Measurements from ENCODE around the gene TASOR2. TPM values are rescaled to one million over a fixed set of nuclear protein-coding genes. Genes with fewer than 3 reads are reported as not detected.

Gene TASOR2
- total RNA-seq, 1 experiment from 2014 or later, result 67.3 TPM

DNA sequence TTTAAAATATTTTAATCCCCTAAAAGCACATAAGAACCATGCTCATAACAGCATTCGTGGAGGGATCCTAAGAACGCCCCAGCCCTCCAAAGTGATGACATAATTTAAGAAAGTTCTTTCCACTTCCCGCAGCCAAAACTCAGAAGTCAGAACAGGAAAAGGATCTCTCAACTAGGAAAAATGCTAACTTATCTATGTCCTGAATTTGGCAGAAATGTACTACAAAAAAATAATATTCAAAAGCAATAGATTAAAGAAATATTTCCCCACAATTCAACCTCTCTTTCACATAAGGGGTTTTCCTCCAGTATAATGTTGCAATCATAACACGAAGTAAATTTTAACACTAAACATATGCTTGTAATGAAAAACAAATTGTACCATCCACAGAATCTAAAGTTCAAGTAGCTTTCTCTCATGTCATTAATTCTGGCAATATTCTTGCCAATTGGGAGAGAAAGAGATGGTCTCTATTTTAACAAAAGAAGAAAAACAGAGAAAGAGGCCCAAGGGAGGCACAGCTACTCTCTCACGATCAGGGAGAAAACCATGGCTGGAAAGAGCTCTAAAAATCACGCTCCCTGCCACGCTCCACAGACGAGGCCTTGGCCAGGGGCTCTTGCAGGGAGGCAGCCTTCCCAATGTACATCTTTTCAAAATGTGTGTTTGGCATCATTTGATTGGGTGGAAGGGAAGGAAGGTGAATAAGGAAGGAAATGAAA lies 41.1 kb upstream of the TASOR2 start:
- Mint-ChIP-seq H3K4me1 (no peaks in the 10 kb centered on the region), H3K36me3 (peaks cover 56% of the 10 kb centered on the region), H3K9me3 (no peaks in the 10 kb centered on the region), H3K27ac (peak overlapping the region; percentile 15; the same call in 1 of the 2 replicates), H3K4me3 (no peak overlapping the region), H3K27me3 (ENCODE audit: low read depth) (no peaks in the 10 kb centered on the region)
- ChIA-PET CTCF (interaction anchor here (0.9 kb wide), 1 partner anchor 13 kb away, joined by 3 read pairs; no protein-coding TSS in a partner anchor), POLR2A (no interaction called here)
- no peak for DNase-seq (ENCODE audit: low spot score)
- no peak for ATAC-seq
- TF ChIP-seq FOXJ3 (CRISPR knock-in tag; IDR thresholded peaks at IDR 0.05; ENCODE audit: borderline replicate concordance), result no peak
- no peak for TF ChIP-seq RELA (CRISPR knock-in tag; IDR thresholded peaks at IDR 0.05; ENCODE audit: borderline replicate concordance)
- TF ChIP-seq, protein P1, sequence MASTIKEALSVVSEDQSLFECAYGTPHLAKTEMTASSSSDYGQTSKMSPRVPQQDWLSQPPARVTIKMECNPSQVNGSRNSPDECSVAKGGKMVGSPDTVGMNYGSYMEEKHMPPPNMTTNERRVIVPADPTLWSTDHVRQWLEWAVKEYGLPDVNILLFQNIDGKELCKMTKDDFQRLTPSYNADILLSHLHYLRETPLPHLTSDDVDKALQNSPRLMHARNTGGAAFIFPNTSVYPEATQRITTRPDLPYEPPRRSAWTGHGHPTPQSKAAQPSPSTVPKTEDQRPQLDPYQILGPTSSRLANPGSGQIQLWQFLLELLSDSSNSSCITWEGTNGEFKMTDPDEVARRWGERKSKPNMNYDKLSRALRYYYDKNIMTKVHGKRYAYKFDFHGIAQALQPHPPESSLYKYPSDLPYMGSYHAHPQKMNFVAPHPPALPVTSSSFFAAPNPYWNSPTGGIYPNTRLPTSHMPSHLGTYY (CRISPR knock-in tag; IDR thresholded peaks at IDR 0.05), result no peak
- TF ChIP-seq ZNF138 (CRISPR knock-in tag; conservative IDR thresholded peaks at IDR 0.05), result no peak
- TF ChIP-seq FOXP1 (CRISPR knock-in tag; IDR thresholded peaks at IDR 0.05; ENCODE audit: borderline replicate concordance), result no peak
- TF ChIP-seq, protein P2, sequence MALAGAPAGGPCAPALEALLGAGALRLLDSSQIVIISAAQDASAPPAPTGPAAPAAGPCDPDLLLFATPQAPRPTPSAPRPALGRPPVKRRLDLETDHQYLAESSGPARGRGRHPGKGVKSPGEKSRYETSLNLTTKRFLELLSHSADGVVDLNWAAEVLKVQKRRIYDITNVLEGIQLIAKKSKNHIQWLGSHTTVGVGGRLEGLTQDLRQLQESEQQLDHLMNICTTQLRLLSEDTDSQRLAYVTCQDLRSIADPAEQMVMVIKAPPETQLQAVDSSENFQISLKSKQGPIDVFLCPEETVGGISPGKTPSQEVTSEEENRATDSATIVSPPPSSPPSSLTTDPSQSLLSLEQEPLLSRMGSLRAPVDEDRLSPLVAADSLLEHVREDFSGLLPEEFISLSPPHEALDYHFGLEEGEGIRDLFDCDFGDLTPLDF (CRISPR knock-in tag; IDR thresholded peaks at IDR 0.05), result no peak
- no peak for TF ChIP-seq NR1H2 (CRISPR knock-in tag; IDR thresholded peaks at IDR 0.05)
- no peak for TF ChIP-seq ZBTB21 (CRISPR knock-in tag; IDR thresholded peaks at IDR 0.05; ENCODE audit: borderline replicate concordance)
- no peak for TF ChIP-seq ZNF317 (CRISPR knock-in tag; IDR thresholded peaks at IDR 0.05; ENCODE audit: borderline replicate concordance, low read depth)
- TF ChIP-seq TCF7 (CRISPR knock-in tag; IDR thresholded peaks at IDR 0.05; ENCODE audit: low read depth), result no peak
- TF ChIP-seq HMGA2 (CRISPR knock-in tag; IDR thresholded peaks at IDR 0.05), result no peak
- TF ChIP-seq ZNF232 (CRISPR knock-in tag; IDR thresholded peaks at IDR 0.05), result no peak
- no peak for TF ChIP-seq NFATC4 (CRISPR knock-in tag; IDR thresholded peaks at IDR 0.05)
- TF ChIP-seq MYBL2 (CRISPR knock-in tag; IDR thresholded peaks at IDR 0.05), result no peak
- TF ChIP-seq, protein P3, sequence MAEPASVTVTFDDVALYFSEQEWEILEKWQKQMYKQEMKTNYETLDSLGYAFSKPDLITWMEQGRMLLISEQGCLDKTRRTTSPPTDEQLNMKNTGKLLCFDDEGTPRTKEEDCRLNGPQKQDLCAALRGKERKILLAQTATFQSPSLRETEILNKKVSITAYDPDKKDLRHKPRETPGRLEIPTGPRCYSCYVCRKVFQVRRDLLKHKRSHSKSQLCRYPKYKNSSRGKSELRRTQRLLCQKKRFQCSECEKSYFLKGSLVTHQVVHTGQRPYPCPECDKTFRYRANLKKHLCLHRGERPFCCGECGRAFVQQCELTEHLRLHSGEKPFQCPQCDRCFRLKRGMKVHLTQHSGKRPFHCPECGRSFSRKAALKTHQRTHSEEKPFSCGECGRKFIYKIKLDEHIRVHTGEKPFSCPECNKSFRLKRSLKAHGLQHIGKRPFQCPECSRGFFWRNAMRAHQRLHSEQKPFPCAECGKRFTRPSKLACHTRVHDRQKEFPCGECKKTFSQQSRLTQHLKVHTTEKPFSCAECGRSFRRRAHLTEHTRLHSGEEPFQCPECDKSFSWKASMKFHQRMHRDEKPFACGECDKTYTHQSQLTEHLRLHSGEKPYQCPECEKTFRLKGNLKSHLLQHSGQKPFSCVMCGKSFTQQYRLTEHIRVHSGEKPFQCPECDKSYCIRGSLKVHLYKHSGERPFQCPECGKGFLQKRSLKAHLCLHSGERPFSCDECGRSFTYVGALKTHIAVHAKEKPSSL (CRISPR knock-in tag; conservative IDR thresholded peaks at IDR 0.05), result no peak
- no peak for TF ChIP-seq SP1 (CRISPR knock-in tag; conservative IDR thresholded peaks at IDR 0.05)

DNA sequence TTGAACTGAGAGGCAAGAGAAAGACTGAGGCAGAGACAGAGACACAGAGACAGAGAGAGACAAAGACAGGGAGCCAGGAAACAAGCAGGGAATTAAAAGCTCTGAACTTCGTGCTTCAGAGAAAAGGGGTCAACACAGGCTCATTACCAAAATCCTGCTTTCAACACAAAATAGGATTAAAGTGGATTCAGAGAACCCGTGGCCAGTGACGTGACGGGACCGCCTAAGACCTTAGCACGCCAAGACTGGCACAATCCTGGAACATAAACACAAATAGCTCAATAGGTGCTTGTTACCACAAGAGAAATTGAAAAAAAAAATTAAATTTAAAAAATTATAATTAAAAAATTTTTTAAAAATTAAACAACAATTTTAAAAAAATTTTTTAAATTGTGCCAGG lies 39.7 kb upstream of the TASOR2 start:
- ChIA-PET POLR2A (no interaction called here), CTCF (interaction anchor here (1.6 kb wide), 1 partner anchor 15 kb away, joined by 4 read pairs; no protein-coding TSS in a partner anchor)
- peaks cover 50% of the 10 kb centered on the region for H3K36me3 Mint-ChIP-seq
- no peaks in the 10 kb centered on the region for H3K9me3 Mint-ChIP-seq
- no peak overlapping the region for H3K27ac Mint-ChIP-seq
- no peaks in the 10 kb centered on the region for H3K4me1 Mint-ChIP-seq
- H3K27me3 Mint-ChIP-seq (ENCODE audit: low read depth), result no peaks in the 10 kb centered on the region
- DNase-seq (ENCODE audit: low spot score) (no peak), ATAC-seq (no peak)
- TF ChIP-seq NFE2L1 (CRISPR knock-in tag; IDR thresholded peaks at IDR 0.05) (no peak), HMGA2 (CRISPR knock-in tag; IDR thresholded peaks at IDR 0.05) (0 out of 2 replicates have a peak, but pooled peaks have one; percentile 31)
- H3K4me3 Mint-ChIP-seq, result no peak overlapping the region

DNA sequence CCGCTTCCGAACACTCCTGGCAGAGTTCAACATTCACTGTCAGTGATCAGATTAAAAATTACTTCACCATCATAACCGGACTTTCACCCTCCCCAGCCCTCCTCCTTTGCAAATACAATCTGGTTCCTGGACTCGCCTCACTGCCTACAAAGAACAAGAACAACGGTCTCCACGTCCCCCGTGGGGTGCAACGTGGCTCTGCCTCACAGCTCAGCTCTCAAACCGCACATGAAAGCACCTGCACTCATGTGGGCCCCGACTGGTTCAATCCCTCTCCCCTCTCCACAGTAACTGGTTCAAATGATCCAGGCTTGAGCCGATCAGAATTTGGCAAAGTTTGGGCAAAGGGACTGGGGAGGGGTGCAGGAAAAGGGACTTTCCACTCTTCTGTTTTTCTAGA lies 39.3 kb upstream of the TASOR2 start:
- no peak overlapping the region for H3K4me3 Mint-ChIP-seq
- CTCF ChIA-PET, result interaction anchor here (1.6 kb wide), 1 partner anchor 15 kb away, joined by 4 read pairs; no protein-coding TSS in a partner anchor
- H3K9me3 Mint-ChIP-seq, result no peaks in the 10 kb centered on the region
- H3K4me1 Mint-ChIP-seq, result no peaks in the 10 kb centered on the region
- POLR2A ChIA-PET, result no interaction called here
- no peak for DNase-seq (ENCODE audit: low spot score)
- no peaks in the 10 kb centered on the region for H3K27me3 Mint-ChIP-seq (ENCODE audit: low read depth)
- H3K27ac Mint-ChIP-seq, result no peak overlapping the region
- no peak for TF ChIP-seq TP53 (CRISPR knock-in tag; IDR thresholded peaks at IDR 0.05)
- TF ChIP-seq SMAD4 (CRISPR knock-in tag; IDR thresholded peaks at IDR 0.05), result no peak
- TF ChIP-seq, protein P4, sequence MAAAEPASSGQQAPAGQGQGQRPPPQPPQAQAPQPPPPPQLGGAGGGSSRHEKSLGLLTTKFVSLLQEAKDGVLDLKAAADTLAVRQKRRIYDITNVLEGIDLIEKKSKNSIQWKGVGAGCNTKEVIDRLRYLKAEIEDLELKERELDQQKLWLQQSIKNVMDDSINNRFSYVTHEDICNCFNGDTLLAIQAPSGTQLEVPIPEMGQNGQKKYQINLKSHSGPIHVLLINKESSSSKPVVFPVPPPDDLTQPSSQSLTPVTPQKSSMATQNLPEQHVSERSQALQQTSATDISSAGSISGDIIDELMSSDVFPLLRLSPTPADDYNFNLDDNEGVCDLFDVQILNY (CRISPR knock-in tag; IDR thresholded peaks at IDR 0.05), result no peak
- no peak for TF ChIP-seq TEAD1 (CRISPR knock-in tag; IDR thresholded peaks at IDR 0.05)
- no peak for TF ChIP-seq SOX15 (CRISPR knock-in tag; IDR thresholded peaks at IDR 0.05)
- no peak for TF ChIP-seq PRRX2 (CRISPR knock-in tag; IDR thresholded peaks at IDR 0.05)
- no peak for ATAC-seq
- H3K36me3 Mint-ChIP-seq, result peaks cover 45% of the 10 kb centered on the region

All from WTC11 (cell line).